HEK293 (cell line): ENCODE results near the gene DENND1A.

Experiments used
- CTCF ChIA-PET: fragments of 350-600 bp; formaldehyde crosslinking; extraction: SDS; loops from one replicate; lab custom pipeline; 2021; ENCODE audit warnings: antibody characterized with exemption; lab: Yijun Ruan, JAX
- POLR2A ChIA-PET: fragments of 300-600 bp; formaldehyde crosslinking; extraction: SDS; loops from one replicate; lab custom pipeline; 2020; ENCODE audit warnings: antibody characterized with exemption, inconsistent platforms; lab: Yijun Ruan, JAX
- H3K27ac ChIP-seq: fragments of 200-500 bp; sonication (Bioruptor generic); 2 replicates; pipeline ENCODE4 v1.5.1; 2014; ENCODE audit warnings: low read depth, low read length, control low read depth, inconsistent platforms; ENCODE audit errors: extremely low read depth
- H3K36me3 ChIP-seq, 2 experiments: fragments of 200-500 bp in 1 of 2; sonication (Bioruptor generic) in 1 of 2; 1 replicate in 1 of 2; 2 replicates in 1 of 2; pipeline ENCODE4 v1.5.1; 2014 to 2017; ENCODE audit warnings: inconsistent platforms in 2 of 2, low read length in 2 of 2; ENCODE audit not compliant: control insufficient read depth in 2 of 2, insufficient read depth in 1 of 2
- H3K4me1 ChIP-seq: fragments of 200-500 bp; sonication (Bioruptor generic); 2 replicates; pipeline ENCODE4 v1.5.1; 2014; ENCODE audit warnings: mild to moderate bottlenecking, low read length, inconsistent platforms; ENCODE audit not compliant: control insufficient read depth, insufficient read depth
- H3K4me3 ChIP-seq: 2 replicates; pipeline ENCODE4 v1.5.1; 2011; ENCODE audit warnings: low read depth, mild to moderate bottlenecking, control low read depth, low read length, moderate library complexity
- H3K9me3 ChIP-seq: fragments of 200-500 bp; sonication (Bioruptor generic); 2 replicates; pipeline ENCODE4 v1.5.1; 2014; ENCODE audit warnings: low read depth, low read length, inconsistent platforms; ENCODE audit not compliant: control insufficient read depth, insufficient read depth
- GLIS2 ChIP-seq: fragments of 450-650 bp; formaldehyde crosslinking; IDR thresholded peaks from 2 replicates; pipeline ENCODE4 v1.5.1; 2016; ENCODE audit warnings: missing biosample characterization, missing genetic modification characterization
- KLF1 ChIP-seq: fragments of 450-650 bp; formaldehyde crosslinking; IDR thresholded peaks from 2 replicates; pipeline ENCODE4 v1.5.1; 2016; ENCODE audit warnings: missing biosample characterization, missing genetic modification characterization
- KLF10 ChIP-seq: fragments of 450-650 bp; IDR thresholded peaks from 2 replicates; pipeline ENCODE4 v1.5.1; 2018; ENCODE audit warnings: missing biosample characterization, mild to moderate bottlenecking, missing genetic modification characterization
- ZNF133 ChIP-seq: fragments of 450-650 bp; formaldehyde crosslinking; IDR thresholded peaks from 2 replicates; pipeline ENCODE4 v1.5.1; 2016; ENCODE audit warnings: missing biosample characterization, missing genetic modification characterization
- ZNF341 ChIP-seq: fragments of 450-650 bp; formaldehyde crosslinking; IDR thresholded peaks from 2 replicates; pipeline ENCODE4; 2016; ENCODE audit warnings: low read depth, missing biosample characterization, missing genetic modification characterization
- ZNF394 ChIP-seq: fragments of 450-650 bp; formaldehyde crosslinking; IDR thresholded peaks from 2 replicates; pipeline ENCODE4 v1.5.1; 2016; ENCODE audit warnings: missing biosample characterization, missing genetic modification characterization, mild to moderate bottlenecking, moderate library complexity, borderline replicate concordance
- ZNF521 ChIP-seq: fragments of 450-650 bp; formaldehyde crosslinking; IDR thresholded peaks from 2 replicates; pipeline ENCODE4 v1.5.1; 2017; ENCODE audit warnings: missing biosample characterization, mild to moderate bottlenecking, missing genetic modification characterization
- ZNF548 ChIP-seq: fragments of 450-650 bp; formaldehyde crosslinking; IDR thresholded peaks from 2 replicates; pipeline ENCODE4 v1.5.1; 2016; ENCODE audit warnings: missing biosample characterization, missing genetic modification characterization
- ZNF623 ChIP-seq: fragments of 450-650 bp; formaldehyde crosslinking; IDR thresholded peaks from 2 replicates; pipeline ENCODE4 v1.5.1; 2016; ENCODE audit warnings: missing biosample characterization, missing genetic modification characterization
- ZNF626 ChIP-seq: fragments of 450-650 bp; sonication (Bioruptor Pico); formaldehyde crosslinking; IDR thresholded peaks from 2 replicates; pipeline ENCODE4 v1.5.1; 2018; ENCODE audit warnings: missing biosample characterization, missing genetic modification characterization, inconsistent platforms
- ZNF76 ChIP-seq: fragments of 450-650 bp; formaldehyde crosslinking; IDR thresholded peaks from 2 replicates; pipeline ENCODE4; 2016; ENCODE audit warnings: low read depth, missing biosample characterization, missing genetic modification characterization, borderline replicate concordance
- ZNF830 ChIP-seq: fragments of 450-650 bp; IDR thresholded peaks from 2 replicates; pipeline ENCODE4 v1.5.0; 2018; ENCODE audit warnings: missing biosample characterization, missing genetic modification characterization, low read depth, mild to moderate bottlenecking, moderate library complexity
- ZNF843 ChIP-seq: fragments of 450-650 bp; formaldehyde crosslinking; IDR thresholded peaks from 2 replicates; pipeline ENCODE4 v1.5.1; 2016; ENCODE audit warnings: missing biosample characterization, missing genetic modification characterization
- ZSCAN30 ChIP-seq: fragments of 450-650 bp; IDR thresholded peaks from 2 replicates; pipeline ENCODE4 v1.5.1; 2018; ENCODE audit warnings: missing biosample characterization, mild to moderate bottlenecking, missing genetic modification characterization, moderate library complexity
- TF ChIP-seq, protein P1 (sequence below): fragments of 450-650 bp; formaldehyde crosslinking; IDR thresholded peaks from 2 replicates; pipeline ENCODE4 v1.5.1; 2017; ENCODE audit warnings: missing biosample characterization, missing genetic modification characterization
- TF ChIP-seq, protein P2 (sequence below): fragments of 450-650 bp; formaldehyde crosslinking; IDR thresholded peaks from 2 replicates; pipeline ENCODE4 v1.5.1; 2016; ENCODE audit warnings: missing biosample characterization, missing genetic modification characterization
- TF ChIP-seq, protein P3 (sequence below): fragments of 450-650 bp; formaldehyde crosslinking; IDR thresholded peaks from 2 replicates; pipeline ENCODE4 v1.5.1; 2016; ENCODE audit warnings: missing biosample characterization, missing genetic modification characterization
- TF ChIP-seq, protein P4 (sequence below): fragments of 450-650 bp; formaldehyde crosslinking; IDR thresholded peaks from 2 replicates; pipeline ENCODE4 v1.5.1; 2016; ENCODE audit warnings: missing biosample characterization, missing genetic modification characterization
- TF ChIP-seq, protein P5 (sequence below): fragments of 450-650 bp; formaldehyde crosslinking; IDR thresholded peaks from 2 replicates; pipeline ENCODE4 v1.5.1; 2016; ENCODE audit warnings: missing biosample characterization, missing genetic modification characterization

Gene DENND1A

DNA sequence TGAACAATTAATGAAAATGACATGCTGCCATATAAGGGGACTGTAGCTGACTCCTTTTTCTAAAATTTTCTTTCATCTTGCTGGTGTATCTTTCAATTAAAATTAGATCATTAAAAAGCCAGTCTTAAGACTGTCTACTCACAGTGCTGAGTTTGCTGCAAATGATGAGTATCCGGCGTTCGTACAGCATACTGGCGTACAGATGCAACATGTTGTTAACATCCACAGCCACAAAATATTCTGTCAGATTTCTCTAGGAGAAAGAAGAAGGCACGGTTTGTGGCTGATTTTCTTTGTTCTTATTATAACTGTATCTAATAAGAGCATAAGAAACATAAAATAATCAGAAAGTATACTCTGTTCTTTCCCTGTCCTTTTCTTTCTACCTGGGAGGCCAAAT, 278.1 kb downstream of the DENND1A start:
- TF ChIP-seq ZNF76: no peak
- TF ChIP-seq, protein P1, sequence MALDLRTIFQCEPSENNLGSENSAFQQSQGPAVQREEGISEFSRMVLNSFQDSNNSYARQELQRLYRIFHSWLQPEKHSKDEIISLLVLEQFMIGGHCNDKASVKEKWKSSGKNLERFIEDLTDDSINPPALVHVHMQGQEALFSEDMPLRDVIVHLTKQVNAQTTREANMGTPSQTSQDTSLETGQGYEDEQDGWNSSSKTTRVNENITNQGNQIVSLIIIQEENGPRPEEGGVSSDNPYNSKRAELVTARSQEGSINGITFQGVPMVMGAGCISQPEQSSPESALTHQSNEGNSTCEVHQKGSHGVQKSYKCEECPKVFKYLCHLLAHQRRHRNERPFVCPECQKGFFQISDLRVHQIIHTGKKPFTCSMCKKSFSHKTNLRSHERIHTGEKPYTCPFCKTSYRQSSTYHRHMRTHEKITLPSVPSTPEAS (tag by site-specific recombination): no peak
- Histone ChIP-seq H3K4me3 (no peak overlapping the region), H3K9me3 (no peaks in the 10 kb centered on the region), H3K36me3 (no peaks in the 10 kb centered on the region), H3K27ac (no peak overlapping the region), H3K4me1 (no peaks in the 10 kb centered on the region)
- ChIA-PET POLR2A (no interaction called here), CTCF (interaction anchor here (0.6 kb wide), 1 partner anchor 547 kb away, joined by 5 read pairs; no protein-coding TSS in a partner anchor)

DNA sequence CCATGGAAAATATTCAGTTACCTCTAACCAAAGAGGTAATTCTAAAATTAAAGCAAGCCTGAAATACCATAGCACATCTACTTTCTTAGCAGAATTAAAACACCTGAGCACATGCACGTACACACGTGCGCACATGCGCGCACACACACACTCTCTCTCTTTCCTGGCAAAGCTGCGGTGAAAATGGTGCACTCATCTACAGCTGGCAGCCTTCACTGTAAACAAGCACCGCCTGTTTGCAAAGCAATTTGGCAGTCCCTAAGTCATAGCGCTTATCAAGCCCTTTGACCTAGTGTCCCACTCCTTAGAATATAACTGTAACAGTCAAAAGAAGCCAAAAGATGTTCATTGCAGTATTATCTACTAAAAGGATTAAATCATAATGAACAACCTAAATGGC, 278.7 kb downstream of the DENND1A start:
- no peaks in the 10 kb centered on the region for H3K4me1 ChIP-seq
- TF ChIP-seq, protein P2, sequence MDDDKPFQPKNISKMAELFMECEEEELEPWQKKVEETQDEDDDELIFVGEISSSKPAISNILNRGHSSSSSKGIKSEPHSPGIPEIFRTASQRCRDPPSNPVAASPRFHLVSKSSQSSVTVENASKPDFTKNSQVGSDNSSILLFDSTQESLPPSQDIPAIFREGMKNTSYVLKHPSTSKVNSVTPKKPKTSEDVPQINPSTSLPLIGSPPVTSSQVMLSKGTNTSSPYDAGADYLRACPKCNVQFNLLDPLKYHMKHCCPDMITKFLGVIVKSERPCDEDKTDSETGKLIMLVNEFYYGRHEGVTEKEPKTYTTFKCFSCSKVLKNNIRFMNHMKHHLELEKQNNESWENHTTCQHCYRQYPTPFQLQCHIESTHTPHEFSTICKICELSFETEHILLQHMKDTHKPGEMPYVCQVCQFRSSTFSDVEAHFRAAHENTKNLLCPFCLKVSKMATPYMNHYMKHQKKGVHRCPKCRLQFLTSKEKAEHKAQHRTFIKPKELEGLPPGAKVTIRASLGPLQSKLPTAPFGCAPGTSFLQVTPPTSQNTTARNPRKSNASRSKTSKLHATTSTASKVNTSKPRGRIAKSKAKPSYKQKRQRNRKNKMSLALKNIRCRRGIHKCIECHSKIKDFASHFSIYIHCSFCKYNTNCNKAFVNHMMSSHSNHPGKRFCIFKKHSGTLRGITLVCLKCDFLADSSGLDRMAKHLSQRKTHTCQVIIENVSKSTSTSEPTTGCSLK: no peak
- TF ChIP-seq ZNF521 (no peak), ZNF394 (tag by site-specific recombination) (no peak), ZNF623 (tag by site-specific recombination) (no peak)
- no peak overlapping the region for H3K27ac ChIP-seq
- H3K9me3 ChIP-seq: no peaks in the 10 kb centered on the region
- ChIA-PET POLR2A (no interaction called here), CTCF (no interaction called here)
- H3K36me3 ChIP-seq: no peaks in the 10 kb centered on the region
- H3K4me3 ChIP-seq: no peak overlapping the region

DNA sequence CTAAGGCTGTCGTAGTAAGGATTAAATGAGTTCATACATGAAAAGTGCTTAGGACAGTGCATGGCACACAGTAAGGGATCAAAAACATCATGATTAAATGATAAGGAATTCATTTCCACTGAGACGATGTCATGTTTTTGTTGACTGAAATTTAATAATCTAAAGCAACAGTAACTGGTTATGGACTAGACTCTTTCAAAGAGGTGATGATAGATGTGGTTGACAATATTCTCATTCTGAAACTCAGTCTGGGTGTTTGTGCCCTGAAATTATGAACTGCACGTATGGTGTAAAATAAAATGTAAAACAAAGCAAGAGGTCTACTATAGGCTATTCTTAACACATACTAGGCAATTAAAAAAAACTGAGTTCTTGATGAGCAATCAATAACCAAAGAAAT, 280.0 kb downstream of the DENND1A start:
- Histone ChIP-seq H3K9me3 (no peaks in the 10 kb centered on the region), H3K4me1 (no peaks in the 10 kb centered on the region), H3K27ac (no peak overlapping the region), H3K4me3 (no peak overlapping the region), H3K36me3 (no peaks in the 10 kb centered on the region)
- ChIA-PET CTCF (no interaction called here), POLR2A (no interaction called here)
- TF ChIP-seq KLF10 (tag by site-specific recombination) (no peak), ZSCAN30 (tag by site-specific recombination) (no peak), ZNF843 (tag by site-specific recombination) (no peak), ZNF548 (no peak), GLIS2 (no peak), ZNF521 (no peak), ZNF626 (tag by site-specific recombination) (no peak), ZNF830 (tag by site-specific recombination) (no peak), ZNF341 (tag by site-specific recombination) (no peak), KLF1 (tag by site-specific recombination) (no peak), ZNF133 (tag by site-specific recombination) (no peak)
- TF ChIP-seq, protein P3, sequence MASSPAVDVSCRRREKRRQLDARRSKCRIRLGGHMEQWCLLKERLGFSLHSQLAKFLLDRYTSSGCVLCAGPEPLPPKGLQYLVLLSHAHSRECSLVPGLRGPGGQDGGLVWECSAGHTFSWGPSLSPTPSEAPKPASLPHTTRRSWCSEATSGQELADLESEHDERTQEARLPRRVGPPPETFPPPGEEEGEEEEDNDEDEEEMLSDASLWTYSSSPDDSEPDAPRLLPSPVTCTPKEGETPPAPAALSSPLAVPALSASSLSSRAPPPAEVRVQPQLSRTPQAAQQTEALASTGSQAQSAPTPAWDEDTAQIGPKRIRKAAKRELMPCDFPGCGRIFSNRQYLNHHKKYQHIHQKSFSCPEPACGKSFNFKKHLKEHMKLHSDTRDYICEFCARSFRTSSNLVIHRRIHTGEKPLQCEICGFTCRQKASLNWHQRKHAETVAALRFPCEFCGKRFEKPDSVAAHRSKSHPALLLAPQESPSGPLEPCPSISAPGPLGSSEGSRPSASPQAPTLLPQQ (tag by site-specific recombination): no peak
- TF ChIP-seq, protein P4, sequence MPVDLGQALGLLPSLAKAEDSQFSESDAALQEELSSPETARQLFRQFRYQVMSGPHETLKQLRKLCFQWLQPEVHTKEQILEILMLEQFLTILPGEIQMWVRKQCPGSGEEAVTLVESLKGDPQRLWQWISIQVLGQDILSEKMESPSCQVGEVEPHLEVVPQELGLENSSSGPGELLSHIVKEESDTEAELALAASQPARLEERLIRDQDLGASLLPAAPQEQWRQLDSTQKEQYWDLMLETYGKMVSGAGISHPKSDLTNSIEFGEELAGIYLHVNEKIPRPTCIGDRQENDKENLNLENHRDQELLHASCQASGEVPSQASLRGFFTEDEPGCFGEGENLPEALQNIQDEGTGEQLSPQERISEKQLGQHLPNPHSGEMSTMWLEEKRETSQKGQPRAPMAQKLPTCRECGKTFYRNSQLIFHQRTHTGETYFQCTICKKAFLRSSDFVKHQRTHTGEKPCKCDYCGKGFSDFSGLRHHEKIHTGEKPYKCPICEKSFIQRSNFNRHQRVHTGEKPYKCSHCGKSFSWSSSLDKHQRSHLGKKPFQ (tag by site-specific recombination): no peak
- TF ChIP-seq, protein P5, sequence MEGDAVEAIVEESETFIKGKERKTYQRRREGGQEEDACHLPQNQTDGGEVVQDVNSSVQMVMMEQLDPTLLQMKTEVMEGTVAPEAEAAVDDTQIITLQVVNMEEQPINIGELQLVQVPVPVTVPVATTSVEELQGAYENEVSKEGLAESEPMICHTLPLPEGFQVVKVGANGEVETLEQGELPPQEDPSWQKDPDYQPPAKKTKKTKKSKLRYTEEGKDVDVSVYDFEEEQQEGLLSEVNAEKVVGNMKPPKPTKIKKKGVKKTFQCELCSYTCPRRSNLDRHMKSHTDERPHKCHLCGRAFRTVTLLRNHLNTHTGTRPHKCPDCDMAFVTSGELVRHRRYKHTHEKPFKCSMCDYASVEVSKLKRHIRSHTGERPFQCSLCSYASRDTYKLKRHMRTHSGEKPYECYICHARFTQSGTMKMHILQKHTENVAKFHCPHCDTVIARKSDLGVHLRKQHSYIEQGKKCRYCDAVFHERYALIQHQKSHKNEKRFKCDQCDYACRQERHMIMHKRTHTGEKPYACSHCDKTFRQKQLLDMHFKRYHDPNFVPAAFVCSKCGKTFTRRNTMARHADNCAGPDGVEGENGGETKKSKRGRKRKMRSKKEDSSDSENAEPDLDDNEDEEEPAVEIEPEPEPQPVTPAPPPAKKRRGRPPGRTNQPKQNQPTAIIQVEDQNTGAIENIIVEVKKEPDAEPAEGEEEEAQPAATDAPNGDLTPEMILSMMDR (tag by site-specific recombination): no peak
